ENCODE measurements around the gene DHRS3.
"Not testable (repeated sequence)": the region's sequence is repeated elsewhere in the genome, so short reads cannot be mapped to it uniquely, and the experiment has no call there.

The DHRS3 gene

DNA sequence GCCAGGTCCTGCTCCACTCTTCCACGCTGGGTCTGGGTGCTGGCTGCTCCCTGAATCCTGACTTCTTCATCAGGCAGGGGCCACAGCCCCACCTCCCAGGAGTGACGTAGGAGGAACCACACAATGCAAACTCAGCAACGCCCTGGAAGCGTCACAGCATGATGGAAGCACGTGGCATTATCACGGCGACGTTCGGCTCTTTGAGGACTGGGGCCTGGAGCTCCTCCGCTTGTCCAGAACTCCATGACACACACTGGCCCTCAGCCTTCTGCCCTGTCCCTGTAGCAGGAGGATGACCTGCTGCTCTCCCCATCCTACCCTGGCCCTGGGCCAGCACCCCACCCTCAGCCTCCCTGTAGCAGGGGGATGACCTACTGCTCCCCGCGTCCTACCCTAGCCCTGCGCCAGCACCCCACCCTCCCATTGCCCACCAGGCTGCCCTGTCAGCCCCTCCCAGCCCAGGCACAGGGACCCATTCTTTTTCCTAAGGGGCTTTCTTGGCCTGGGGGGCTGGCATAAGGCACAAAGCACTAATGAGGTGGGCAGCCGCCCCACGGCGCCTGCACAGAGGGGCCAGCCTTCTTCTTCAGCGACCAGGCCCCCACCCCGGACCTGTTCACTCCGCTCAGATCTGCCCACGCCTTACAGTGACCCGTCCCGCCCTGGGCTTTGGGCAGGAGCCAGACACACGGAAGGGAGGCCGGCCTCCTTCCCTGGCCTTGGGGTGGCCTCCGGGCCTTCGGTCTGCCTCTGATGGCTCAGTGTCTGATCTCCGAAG lies 65.7 kb downstream of the DHRS3 start:
- no peak for DNase-seq

DNA sequence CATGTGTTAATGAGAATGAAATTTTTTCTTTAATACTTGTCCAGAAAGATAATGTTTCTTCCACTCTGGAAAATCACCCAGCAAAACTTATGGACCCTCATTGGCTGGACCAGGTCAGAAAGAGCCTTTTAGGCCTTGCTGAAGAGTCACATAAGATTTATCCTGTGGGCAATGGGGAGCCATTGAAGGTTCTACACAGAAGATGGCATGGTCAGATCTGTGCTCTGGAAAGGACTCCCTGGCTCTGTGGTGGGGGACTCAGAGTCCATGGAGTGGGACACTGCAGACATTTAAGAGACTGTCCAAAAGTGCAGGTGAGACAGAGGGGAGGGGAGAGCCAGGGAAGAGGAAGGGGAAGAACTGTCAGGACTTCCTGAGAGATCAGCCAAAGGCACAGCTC lies 66.4 kb downstream of the DHRS3 start:
- DNase-seq: no peak

- peak; percentile 57 for DNase-seq
Observed at GRCh38 chr1:12549460-12550349, 68.3 kb downstream of the DHRS3 start.

- no peak for DNase-seq
Observed at GRCh38 chr1:12548973-12549459, 69.0 kb downstream of the DHRS3 start.

- DNase-seq: no peak
Observed at GRCh38 chr1:12548279-12548972, 69.6 kb downstream of the DHRS3 start.

DNA sequence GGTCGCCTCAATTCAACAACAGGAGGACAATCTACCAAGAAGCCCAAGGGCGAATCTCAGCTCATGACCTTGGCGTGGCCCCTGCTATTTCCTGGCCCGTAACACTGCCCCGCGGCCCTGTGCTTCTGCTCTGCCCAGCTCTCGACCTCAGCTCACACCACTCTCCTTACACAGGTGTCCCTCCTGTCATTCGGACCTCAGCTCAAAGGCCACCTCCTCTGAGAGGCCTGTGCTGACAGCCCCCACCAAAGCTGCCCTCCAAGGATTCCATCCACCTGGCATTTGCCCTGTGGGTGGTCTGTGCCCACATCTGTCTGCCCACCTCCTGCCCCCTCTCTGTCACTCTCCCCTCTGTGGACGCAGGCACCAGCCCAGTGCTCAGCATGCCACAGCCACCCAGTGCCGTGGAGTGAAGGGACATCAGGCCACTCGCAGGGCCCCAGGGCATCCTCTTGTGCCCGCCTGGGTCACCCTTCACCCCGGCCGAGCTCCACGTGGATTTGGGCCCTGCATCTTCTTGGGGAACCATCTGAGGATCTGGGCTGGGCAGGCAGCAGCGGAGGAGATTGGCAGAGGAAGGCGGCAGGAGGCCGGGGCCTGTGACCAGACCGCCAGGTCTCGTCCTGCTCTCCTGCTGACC lies 70.3 kb downstream of the DHRS3 start:
- DNase-seq: no peak

- DNase-seq: no peak
Observed at GRCh38 chr1:12546771-12547585, 71.0 kb downstream of the DHRS3 start.

GRCh38 chr1:12544992-12545391 lies 73.0 kb downstream of the DHRS3 start:
- no peak for DNase-seq

- DNase-seq: no peak
Observed at GRCh38 chr1:12544357-12544756, 73.7 kb downstream of the DHRS3 start.

DNA sequence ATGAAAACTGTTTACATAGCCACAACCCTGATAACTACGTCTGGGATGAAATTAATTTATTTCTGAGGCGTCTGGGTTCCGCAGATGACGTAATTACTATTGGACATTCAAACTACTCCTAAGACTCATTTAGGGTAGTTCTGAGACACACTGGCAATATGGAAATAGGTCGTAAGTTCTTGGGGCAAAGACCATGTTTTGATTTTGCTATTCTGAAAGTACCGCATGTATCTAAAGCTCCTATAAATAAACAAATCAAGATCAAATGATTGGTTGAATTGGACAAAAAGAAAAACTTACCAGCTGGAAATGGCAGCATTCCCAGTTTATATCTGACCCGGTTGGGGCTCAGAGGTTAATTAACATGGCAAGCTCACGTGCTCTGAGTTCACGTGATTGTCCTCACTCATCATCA lies 74.3 kb downstream of the DHRS3 start:
- no peak for DNase-seq

GRCh38 chr1:12542616-12543592 lies 75.1 kb downstream of the DHRS3 start:
- DNase-seq: no peak

DNA sequence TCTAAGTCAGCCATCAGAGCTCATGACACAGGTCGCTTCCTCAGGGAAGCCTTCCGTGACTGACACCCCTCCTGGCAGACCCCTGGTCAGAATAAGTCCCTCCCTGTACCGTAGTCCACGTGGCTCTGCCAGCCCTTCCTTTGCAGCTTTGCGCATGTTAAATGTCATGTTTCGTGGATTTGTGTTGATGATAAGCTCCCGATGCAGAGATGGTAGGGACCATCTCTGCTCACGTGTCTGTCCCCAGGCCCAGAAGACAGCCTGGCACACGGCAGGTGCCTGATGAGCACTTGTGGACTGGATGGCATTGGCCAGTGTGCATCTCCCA lies 75.9 kb downstream of the DHRS3 start:
- DNase-seq: no peak

- DNase-seq: no peak
Observed at GRCh38 chr1:12541274-12542137, 76.5 kb downstream of the DHRS3 start.

DNA sequence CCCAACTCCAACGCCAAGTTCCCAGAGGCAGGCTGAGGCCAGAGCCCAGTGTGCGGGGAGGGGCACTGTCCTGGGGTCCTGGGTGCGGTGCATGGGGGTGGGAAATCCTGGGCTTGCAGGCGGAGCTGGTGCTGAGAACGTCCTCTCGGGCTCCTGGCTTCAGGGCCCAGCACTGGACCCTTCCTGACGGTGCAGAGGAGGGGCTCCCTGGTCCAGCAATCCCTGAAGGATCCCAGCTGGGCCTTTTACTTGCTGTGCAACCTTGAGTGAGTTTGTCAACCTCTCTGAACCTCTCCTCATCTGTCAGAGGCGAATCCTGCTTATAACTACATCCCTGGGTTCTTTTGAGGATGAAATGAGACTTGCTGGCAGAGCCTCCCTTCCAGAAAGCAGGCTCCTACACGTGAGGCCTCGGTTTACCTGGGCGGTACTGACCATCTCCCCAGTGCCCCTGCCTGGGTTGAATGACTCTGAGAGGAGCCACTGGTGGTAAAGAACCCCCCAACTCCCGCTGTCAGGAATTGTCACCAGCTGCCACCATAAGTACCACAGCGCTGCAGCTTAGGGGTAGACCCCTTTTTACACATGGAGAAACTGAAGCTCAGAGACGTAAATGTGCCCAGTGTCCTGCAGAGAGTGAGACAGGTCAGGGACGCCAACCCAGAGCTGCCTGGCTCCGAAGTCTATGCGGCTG lies 77.3 kb downstream of the DHRS3 start:
- no peak for DNase-seq

GRCh38 chr1:12539705-12540579 lies 78.1 kb downstream of the DHRS3 start:
- no peak for DNase-seq

DNA sequence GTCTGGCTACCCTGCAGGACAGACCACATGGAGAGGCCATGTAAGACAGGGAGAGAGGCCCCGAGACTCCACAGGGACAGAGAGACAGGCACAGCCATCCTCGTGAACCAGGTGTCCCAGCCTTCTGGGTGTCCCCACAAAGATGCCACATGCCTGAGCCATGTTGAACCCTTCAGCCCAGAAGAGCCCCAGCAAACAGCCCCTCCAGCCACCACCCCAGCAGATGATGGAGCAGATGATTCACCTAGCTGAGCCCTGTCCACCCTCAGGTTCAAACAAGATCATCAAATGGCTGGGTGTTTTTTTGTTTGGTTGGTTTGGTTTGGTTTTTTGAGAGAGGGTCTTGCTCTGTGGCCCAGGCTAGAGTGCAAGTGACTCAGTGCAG lies 78.7 kb downstream of the DHRS3 start:
- no peak for DNase-seq

DNA sequence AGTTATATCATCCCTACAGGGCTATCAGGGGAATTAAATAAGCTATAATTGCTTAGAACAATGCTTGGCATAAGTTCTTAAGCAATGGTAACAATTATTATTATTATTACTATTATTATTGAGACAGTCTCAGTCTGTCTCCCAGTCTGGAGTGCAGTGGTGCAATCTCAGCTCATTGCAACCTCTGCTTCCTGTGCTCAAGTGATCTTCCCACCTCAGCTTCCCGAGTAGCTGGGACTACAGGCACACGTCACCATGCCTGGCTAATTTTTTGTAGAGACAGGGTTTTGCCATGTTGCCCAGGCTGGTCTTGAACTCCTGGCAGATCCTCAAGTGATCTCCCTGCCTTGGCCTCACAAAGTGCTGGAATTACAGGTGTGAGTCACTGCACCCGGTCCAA lies 79.5 kb downstream of the DHRS3 start:
- DNase-seq: not testable (repeated sequence)

- no peak for DNase-seq
Observed at GRCh38 chr1:12537906-12538461, 80.0 kb downstream of the DHRS3 start.

Measured in activated CD4-positive, alpha-beta T cell treated with anti-CD3 and anti-CD28 coated beads for 48 hours (primary cell).